Choroid plexus epithelial cell (primary cell): ENCODE measurements around the gene DOCK8.

Source experiments
- DNase-seq: peaks from one replicate; pipeline ENCODE4 v3.0.0-alpha.2; 2010; ENCODE audit warnings: low read depth
- H3K4me3 ChIP-seq: 2 replicates; pipeline ENCODE4 v1.5.1; 2011; ENCODE audit warnings: low read depth, mild to moderate bottlenecking, control low read depth, low read length, moderate library complexity
- TF ChIP-seq, protein P1 (sequence below): conservative IDR thresholded peaks from 2 replicates; pipeline ENCODE4 v1.5.1; 2011; ENCODE audit warnings: low read depth, mild to moderate bottlenecking, control low read depth, inconsistent platforms, low read length, moderate library complexity

Gene DOCK8

DNA sequence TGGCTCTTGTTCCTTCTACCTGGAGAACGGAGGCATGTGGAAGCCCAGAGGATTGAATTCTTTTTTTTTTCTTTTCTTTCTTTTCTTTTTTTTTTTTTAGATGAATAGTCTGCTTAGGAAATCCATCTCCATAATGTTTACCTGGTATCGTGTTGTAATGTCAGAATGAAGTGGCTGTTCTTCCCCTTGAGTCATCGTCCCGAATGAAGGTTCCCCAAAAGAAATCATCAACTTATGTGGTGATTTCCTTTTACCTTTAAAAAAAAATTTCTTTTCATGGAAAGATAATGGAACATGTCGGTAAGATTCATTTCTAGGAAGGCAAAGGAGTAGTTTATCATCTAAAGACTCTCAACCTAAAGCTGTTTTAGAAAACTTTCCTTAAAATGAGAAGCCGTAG, 59.7 kb downstream of the DOCK8 start:
- no peak overlapping the region for H3K4me3 ChIP-seq
- no peak for DNase-seq
- TF ChIP-seq, protein P1, sequence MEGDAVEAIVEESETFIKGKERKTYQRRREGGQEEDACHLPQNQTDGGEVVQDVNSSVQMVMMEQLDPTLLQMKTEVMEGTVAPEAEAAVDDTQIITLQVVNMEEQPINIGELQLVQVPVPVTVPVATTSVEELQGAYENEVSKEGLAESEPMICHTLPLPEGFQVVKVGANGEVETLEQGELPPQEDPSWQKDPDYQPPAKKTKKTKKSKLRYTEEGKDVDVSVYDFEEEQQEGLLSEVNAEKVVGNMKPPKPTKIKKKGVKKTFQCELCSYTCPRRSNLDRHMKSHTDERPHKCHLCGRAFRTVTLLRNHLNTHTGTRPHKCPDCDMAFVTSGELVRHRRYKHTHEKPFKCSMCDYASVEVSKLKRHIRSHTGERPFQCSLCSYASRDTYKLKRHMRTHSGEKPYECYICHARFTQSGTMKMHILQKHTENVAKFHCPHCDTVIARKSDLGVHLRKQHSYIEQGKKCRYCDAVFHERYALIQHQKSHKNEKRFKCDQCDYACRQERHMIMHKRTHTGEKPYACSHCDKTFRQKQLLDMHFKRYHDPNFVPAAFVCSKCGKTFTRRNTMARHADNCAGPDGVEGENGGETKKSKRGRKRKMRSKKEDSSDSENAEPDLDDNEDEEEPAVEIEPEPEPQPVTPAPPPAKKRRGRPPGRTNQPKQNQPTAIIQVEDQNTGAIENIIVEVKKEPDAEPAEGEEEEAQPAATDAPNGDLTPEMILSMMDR: no peak

DNA sequence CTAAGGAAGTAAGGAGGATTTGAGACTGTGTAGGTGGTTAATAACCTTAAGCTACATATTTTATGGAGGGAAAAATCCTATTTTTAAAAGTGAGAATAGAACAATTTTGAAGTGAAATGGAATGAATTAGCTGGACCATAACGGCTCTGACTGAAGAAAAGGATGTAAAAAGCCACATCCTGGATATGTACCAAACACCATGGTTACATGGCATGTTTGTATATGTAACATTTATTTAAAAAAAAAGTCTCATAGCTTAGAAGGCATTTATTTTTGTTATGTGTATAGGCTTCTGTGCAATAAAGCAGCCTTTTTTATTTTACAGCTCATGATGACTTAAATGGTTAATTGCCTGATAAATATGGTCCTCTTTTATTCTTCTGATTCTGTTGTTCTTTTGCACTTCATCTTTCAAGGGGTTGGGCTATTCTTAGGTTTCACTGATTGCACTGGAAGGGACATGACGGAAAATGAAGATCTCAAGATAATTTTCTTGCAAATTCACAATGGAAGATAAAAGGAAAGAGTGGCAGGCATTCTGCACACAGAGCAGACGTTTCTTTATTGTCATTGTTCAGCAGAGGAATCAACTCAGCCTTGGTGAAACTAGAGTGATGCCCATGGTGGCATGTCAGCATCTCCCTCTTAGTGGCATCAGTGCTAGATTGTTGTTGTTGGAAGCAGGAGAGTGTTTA, 63.1 kb downstream of the DOCK8 start:
- no peak overlapping the region for H3K4me3 ChIP-seq
- no peak for DNase-seq
- TF ChIP-seq, protein P1: no peak

DNA sequence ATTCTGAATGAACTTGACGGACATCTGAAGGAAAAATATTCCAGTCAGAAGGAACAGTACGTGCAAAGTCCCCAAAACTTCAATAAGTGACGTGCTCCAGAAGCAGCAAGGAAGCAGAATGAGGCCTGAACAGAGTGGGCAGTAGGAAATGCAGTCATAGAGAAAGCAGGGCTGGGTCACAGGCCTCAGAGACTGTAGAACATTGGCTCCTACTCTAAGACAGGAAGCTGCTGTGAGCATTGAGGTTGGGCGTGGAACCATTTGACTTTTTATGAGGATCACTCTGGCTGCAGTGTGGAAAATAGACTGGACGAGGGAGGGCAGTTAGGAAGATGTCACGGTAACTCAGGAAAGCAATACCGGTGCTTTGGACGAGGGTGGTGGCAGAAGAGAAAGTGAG, 64.0 kb downstream of the DOCK8 start:
- H3K4me3 ChIP-seq: no peak overlapping the region
- TF ChIP-seq, protein P1: no peak
- no peak for DNase-seq

DNA sequence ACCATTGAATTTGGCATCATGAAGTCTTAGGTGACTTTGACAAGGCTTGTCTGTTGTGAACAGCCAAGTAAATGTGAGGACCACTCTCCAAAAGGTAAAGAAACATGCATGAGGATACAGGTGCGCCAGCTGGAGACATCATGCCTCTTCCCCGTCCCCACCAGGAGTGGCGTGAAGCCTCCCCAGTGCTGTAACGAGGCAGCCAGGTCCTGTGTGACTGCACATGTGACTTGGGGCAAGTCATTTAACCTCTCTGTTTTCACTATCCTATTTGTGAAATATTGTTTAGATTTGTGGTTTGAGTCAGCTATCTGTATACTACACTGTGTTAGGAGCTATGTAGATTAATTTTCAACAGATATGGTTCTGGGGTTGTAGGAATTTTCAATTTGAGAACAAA, 65.0 kb downstream of the DOCK8 start:
- H3K4me3 ChIP-seq: no peak overlapping the region
- TF ChIP-seq, protein P1: no peak
- DNase-seq: no peak

DNA sequence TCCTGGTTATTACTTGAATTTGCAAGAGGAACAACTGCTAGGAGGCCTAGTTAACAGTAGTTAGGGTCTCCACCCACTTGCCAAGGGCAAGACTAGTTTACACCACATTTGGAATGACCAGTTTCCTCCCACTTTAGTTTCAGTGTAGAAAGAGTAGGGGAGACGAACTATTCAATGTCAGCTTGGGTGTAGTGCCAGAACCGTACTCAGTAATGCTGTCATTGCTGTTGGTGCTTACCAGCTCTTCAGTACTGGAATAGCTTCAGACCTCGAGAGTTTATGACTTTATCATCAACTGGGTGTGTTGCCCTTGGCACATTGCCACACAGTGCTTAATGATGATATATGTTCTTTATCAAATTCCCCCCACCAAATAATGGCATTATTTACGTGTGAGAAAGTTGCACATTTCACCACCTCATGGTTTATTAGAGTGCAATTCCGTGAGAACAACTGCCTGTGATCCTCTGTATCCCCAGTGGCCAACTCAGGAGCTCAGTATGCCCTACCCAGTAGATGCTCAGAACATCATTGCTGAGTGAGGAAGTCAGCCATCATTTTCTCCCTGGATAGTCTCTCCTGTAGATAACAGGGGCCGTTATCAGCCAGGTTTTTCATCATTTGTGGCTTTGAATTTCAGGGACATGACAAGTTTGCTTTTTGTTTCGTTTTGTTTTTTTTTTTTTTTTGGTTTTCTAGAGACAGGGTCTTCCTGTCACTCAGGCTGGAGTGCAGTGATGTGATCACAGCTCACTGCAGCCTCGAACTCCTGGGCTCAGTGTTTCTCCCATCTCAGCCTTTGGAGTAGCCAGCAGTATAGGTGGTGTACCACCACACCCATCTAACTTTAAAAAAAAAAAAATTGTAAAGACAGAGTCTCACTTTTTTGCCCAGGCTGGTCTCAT, 67.3 kb downstream of the DOCK8 start:
- DNase-seq: no peak
- TF ChIP-seq, protein P1: no peak
- no peak overlapping the region for H3K4me3 ChIP-seq

DNA sequence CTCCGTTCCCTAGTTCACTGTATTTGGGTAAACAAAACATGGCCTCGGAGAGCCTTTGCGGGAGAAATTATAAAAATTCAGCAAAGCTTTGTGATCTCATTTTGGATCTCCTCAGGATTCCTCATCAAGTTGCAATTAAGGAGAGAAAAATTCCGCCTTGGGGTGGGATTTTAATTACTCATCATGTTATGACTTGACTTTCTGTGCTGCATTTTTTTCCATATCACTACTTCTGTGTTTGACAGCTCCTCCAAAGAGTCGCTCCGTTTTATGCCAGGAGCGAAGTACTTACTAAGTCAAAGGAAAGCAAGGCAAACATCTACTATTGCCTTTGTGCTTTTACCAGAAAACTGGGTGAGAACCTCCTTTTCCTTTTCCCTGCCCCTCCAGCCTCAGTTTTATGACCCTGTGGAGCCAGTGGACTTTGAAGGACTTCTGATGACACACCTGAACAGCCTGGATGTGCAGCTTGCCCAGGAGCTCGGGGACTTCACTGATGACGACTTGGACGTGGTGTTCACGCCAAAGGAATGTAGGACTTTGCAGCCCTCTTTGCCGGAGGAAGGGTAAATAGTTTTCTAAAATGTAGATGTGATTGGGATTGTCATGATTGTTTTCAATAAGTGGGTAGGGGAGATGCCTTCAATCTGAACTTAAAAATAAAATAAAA, 71.5 kb downstream of the DOCK8 start:
- DNase-seq: no peak
- TF ChIP-seq, protein P1: no peak
- H3K4me3 ChIP-seq: no peak overlapping the region
